Panc1 (cell line): Measurements from ENCODE around the gene SPTBN4. TPM values are rescaled to one million over a fixed set of nuclear protein-coding genes. Genes with fewer than 3 reads are reported as not detected.

Source experiments
- ATAC-seq: fragments of 200-7000 bp; cut with Tn5 transposase; 2 replicates; pipeline ENCODE4 v1.9.1; 2020; ENCODE audit warnings: mild to moderate bottlenecking, moderate library complexity
- BruUV-seq: library from RNA; stranded (reverse); fragments of 400-500 nt; replicated peaks from 2 replicates; lab custom pipeline; 2021; lab: Mats Ljungman, UMichigan
- CTCF ChIA-PET: fragments of 300-600 bp; sonication (Branson Sonifier 250); formaldehyde crosslinking; loops from one replicate; lab custom pipeline; 2022; ENCODE audit warnings: antibody characterized with exemption; lab: Charles Lee
- POLR2A ChIA-PET: fragments of 300-600 bp; sonication (Branson Sonifier 250); formaldehyde crosslinking; loops from one replicate; lab custom pipeline; 2022; ENCODE audit warnings: antibody characterized with exemption; lab: Charles Lee
- DNase-seq: peaks from one replicate; pipeline ENCODE4 v3.0.0-alpha.2; 2010; ENCODE audit warnings: low read depth, low spot score
- H3K27ac ChIP-seq: 2 replicates; pipeline ENCODE4 v1.5.1; 2011; ENCODE audit warnings: mild to moderate bottlenecking, low read length, inconsistent platforms
- H3K27me3 ChIP-seq: fragments of 200-500 bp; sonication (Bioruptor generic); 2 replicates; pipeline ENCODE4 v1.6.0; 2014; ENCODE audit warnings: low read length, inconsistent platforms; ENCODE audit not compliant: control insufficient read depth, insufficient read depth
- H3K36me3 ChIP-seq: fragments of 200-500 bp; sonication (Bioruptor generic); 2 replicates; pipeline ENCODE4 v1.5.1; 2014; ENCODE audit warnings: inconsistent platforms, mild to moderate bottlenecking, low read length, moderate library complexity; ENCODE audit not compliant: control insufficient read depth, insufficient read depth
- H3K4me1 ChIP-seq: 2 replicates; pipeline ENCODE4 v1.5.1; 2011; ENCODE audit warnings: inconsistent platforms, mild to moderate bottlenecking, low read length, moderate library complexity; ENCODE audit not compliant: control insufficient read depth, insufficient read depth
- H3K4me3 ChIP-seq, 2 experiments: 2 replicates each; pipeline ENCODE4 v1.5.1; 2011 to 2012; ENCODE audit warnings: low read depth in 2 of 2, low read length in 2 of 2, mild to moderate bottlenecking in 2 of 2, inconsistent platforms in 1 of 2, moderate library complexity in 1 of 2
- H3K9me3 ChIP-seq: fragments of 200-500 bp; sonication (Bioruptor generic); 2 replicates; pipeline ENCODE4 v1.5.1; 2014; ENCODE audit warnings: low read depth, mild to moderate bottlenecking, inconsistent platforms, low read length, moderate library complexity; ENCODE audit not compliant: control insufficient read depth, insufficient read depth
- CTCF ChIP-seq: fragments of 450-650 bp; IDR thresholded peaks from 2 replicates; pipeline ENCODE4 v1.5.1; 2017; ENCODE audit warnings: mild to moderate bottlenecking
- POLR2AphosphoS5 ChIP-seq: IDR thresholded peaks from 2 replicates; pipeline ENCODE4 v1.6.1; 2012; ENCODE audit warnings: mild to moderate bottlenecking, low read depth, low read length, moderate library complexity
- REST ChIP-seq, 2 experiments: IDR thresholded peaks; 2 replicates each; pipeline ENCODE4 v1.6.1; 2011 to 2012; ENCODE audit warnings: low read depth in 2 of 2, control low read depth in 1 of 2, low read length in 1 of 2, mild to moderate bottlenecking in 1 of 2, moderate library complexity in 1 of 2; ENCODE audit not compliant: insufficient read depth in 1 of 2
- SIN3A ChIP-seq: IDR thresholded peaks from 2 replicates; pipeline ENCODE4 v1.6.1; 2012; ENCODE audit warnings: low read depth, mild to moderate bottlenecking, low read length, moderate library complexity, borderline replicate concordance; ENCODE audit not compliant: insufficient read depth
- TCF7L2 ChIP-seq: IDR thresholded peaks from 2 replicates; pipeline ENCODE4 v1.6.1; 2011; ENCODE audit warnings: mild to moderate bottlenecking, low read depth, low read length, inconsistent platforms
- in situ Hi-C: cut with HindIII; loops from 2 replicates; pipeline ENCODE4 v1.10.0; 2016; ENCODE audit warnings: low sequenced_read_pairs, low pct_unique_long_range_greater_than_20kb
- intact Hi-C: fragments of 100-400 bp; cut with micrococcal nuclease; formaldehyde crosslinking; loops from one replicate; pipeline ENCODE4 v1.10.0; 2022; ENCODE audit not compliant: unreplicated experiment
- total RNA-seq: library from RNA; stranded (reverse); gene quantifications from one replicate; pipeline ENCODE4 v1.2.1, GENCODE V29; 2021; ENCODE audit not compliant: unreplicated experiment

Gene SPTBN4
- total RNA-seq, 1 experiment from 2014 or later = 1.2 TPM

- no peak for DNase-seq
- no peak for ATAC-seq
- intact Hi-C loops = no loop called here
- POLR2A ChIA-PET = no interaction called here
- no peaks in the 10 kb centered on the region for H3K9me3 ChIP-seq
- H3K4me1 ChIP-seq = peaks cover 15% of the 10 kb centered on the region
- no peaks in the 10 kb centered on the region for H3K27me3 ChIP-seq
- no peaks in the 10 kb centered on the region; the same call in 1 of the 2 replicates for H3K36me3 ChIP-seq
- H3K4me3 ChIP-seq = no peak overlapping the region; a peak in 1 of 4 replicates
- BruUV-seq = no TSS peak
- in situ Hi-C loops = no loop called here
- H3K27ac ChIP-seq = no peak overlapping the region
- CTCF ChIA-PET = interaction anchor here (0.7 kb wide), 1 partner anchor 19 kb away, joined by 3 read pairs; no protein-coding TSS in a partner anchor
- TF ChIP-seq TCF7L2 (no peak), POLR2AphosphoS5 (no peak), SIN3A (no peak), CTCF (no peak; the same call in 1 of the 2 replicates), REST (IDR thresholded peaks at IDR 0.05; ENCODE audit: insufficient read depth in 1 of 2, low read depth in 2 of 2, low read length in 1 of 2) (no peak)
These were observed 133.9 kb downstream of the SPTBN4 start for GRCh38 chr19:40600570-40601133.

- Histone ChIP-seq H3K4me1 (peaks cover 15% of the 10 kb centered on the region), H3K27me3 (no peaks in the 10 kb centered on the region), H3K9me3 (no peaks in the 10 kb centered on the region), H3K4me3 (peak within 1 kb of the TSS; percentile 14 to 22), H3K27ac (no peak within 1 kb of the TSS), H3K36me3 (no peaks in the 10 kb centered on the region; the same call in 1 of the 2 replicates)
- TF ChIP-seq POLR2AphosphoS5 (no peak), SIN3A (no peak), REST (IDR thresholded peaks at IDR 0.05; ENCODE audit: insufficient read depth in 1 of 2, low read depth in 2 of 2, low read length in 1 of 2) (no peak), CTCF (peak; percentile 59; the same call in 1 of the 2 replicates), TCF7L2 (no peak)
- ChIA-PET CTCF (interaction anchor here (0.7 kb wide), 1 partner anchor 19 kb away, joined by 3 read pairs; no protein-coding TSS in a partner anchor), POLR2A (no interaction called here)
- intact Hi-C loops = no loop called here
- in situ Hi-C loops = no loop called here
- no peak for ATAC-seq
- BruUV-seq = no TSS peak
- DNase-seq = no peak
These were observed 134.6 kb downstream of the SPTBN4 start, which contains the start of gene LTBP4 for GRCh38 chr19:40601134-40601974. LTBP4 (plus strand) TSS chr19:40601369; CDS start chr19:40601388, 19 bp downstream.
